Uterus (tissue), 2 donors: ENCODE measurements around the gene WDR91.

ENCODE experiments used
- POLR2A ChIP-seq, 2 donors: fragments of 450-650 bp; IDR thresholded peaks; one replicate each; pipeline ENCODE4 v1.6.1; 2016; ENCODE audit warnings: antibody characterized with exemption in 2 of 2, mild to moderate bottlenecking in 1 of 2, moderate library complexity in 1 of 2
- TF ChIP-seq, protein P1 (sequence below), 4 experiments: fragments of 200-600 bp in 2 of 4; fragments of 450-650 bp in 2 of 4; sonication (generic) in 2 of 4; IDR thresholded peaks; one replicate each; pipeline ENCODE4 v1.5.1; 2016 to 2019; ENCODE audit warnings: antibody characterized with exemption in 4 of 4, mild to moderate bottlenecking in 2 of 4, moderate library complexity in 1 of 4

GRCh38 chr7:135158141-135158655, 53.1 kb downstream of the WDR91 start:
- TF ChIP-seq, protein P1, sequence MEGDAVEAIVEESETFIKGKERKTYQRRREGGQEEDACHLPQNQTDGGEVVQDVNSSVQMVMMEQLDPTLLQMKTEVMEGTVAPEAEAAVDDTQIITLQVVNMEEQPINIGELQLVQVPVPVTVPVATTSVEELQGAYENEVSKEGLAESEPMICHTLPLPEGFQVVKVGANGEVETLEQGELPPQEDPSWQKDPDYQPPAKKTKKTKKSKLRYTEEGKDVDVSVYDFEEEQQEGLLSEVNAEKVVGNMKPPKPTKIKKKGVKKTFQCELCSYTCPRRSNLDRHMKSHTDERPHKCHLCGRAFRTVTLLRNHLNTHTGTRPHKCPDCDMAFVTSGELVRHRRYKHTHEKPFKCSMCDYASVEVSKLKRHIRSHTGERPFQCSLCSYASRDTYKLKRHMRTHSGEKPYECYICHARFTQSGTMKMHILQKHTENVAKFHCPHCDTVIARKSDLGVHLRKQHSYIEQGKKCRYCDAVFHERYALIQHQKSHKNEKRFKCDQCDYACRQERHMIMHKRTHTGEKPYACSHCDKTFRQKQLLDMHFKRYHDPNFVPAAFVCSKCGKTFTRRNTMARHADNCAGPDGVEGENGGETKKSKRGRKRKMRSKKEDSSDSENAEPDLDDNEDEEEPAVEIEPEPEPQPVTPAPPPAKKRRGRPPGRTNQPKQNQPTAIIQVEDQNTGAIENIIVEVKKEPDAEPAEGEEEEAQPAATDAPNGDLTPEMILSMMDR (IDR thresholded peaks at IDR 0.05): no peak
- TF ChIP-seq POLR2A (IDR thresholded peaks at IDR 0.05): no peak
